NCI-H2196 (cell line): Measurements from ENCODE around the gene PWP2.
"Not testable (repeated sequence)": the region's sequence is repeated elsewhere in the genome, so short reads cannot be mapped to it uniquely, and the experiment has no call there.

ENCODE experiments used
- DNase-seq: peaks from one replicate; lab custom pipeline; 2025; ENCODE audit not compliant: unreplicated experiment; lab: John Stamatoyannopoulos, UW

The PWP2 gene

GRCh38 chr21:44127827-44128226 is 20.6 kb downstream of the PWP2 start:
- DNase-seq = not testable (repeated sequence)

- not testable (repeated sequence) for DNase-seq
Observed at GRCh38 chr21:44133715-44134057, 26.5 kb downstream of the PWP2 start.

GRCh38 chr21:44134732-44135131 is 27.5 kb downstream of the PWP2 start:
- not testable (repeated sequence) for DNase-seq

- not testable (repeated sequence) for DNase-seq
Observed at GRCh38 chr21:44138039-44138438, 30.8 kb downstream of the PWP2 start.

GRCh38 chr21:44139787-44140551 is 32.8 kb downstream of the PWP2 start:
- DNase-seq = not testable (repeated sequence)

- not testable (repeated sequence) for DNase-seq
Observed at GRCh38 chr21:44140552-44140932, 33.3 kb downstream of the PWP2 start.

- DNase-seq = not testable (repeated sequence)
Observed at GRCh38 chr21:44142470-44142869, 35.3 kb downstream of the PWP2 start.

GRCh38 chr21:44143380-44143779 is 36.2 kb downstream of the PWP2 start:
- DNase-seq = not testable (repeated sequence)

GRCh38 chr21:44143996-44144395 is 36.8 kb downstream of the PWP2 start:
- not testable (repeated sequence) for DNase-seq

- not testable (repeated sequence) for DNase-seq
Observed at GRCh38 chr21:44144784-44145602, 37.8 kb downstream of the PWP2 start.

GRCh38 chr21:44145616-44146015 is 38.4 kb downstream of the PWP2 start:
- not testable (repeated sequence) for DNase-seq

GRCh38 chr21:44147108-44147507 is 39.9 kb downstream of the PWP2 start:
- DNase-seq = not testable (repeated sequence)

GRCh38 chr21:44150255-44150654 is 43.1 kb downstream of the PWP2 start:
- DNase-seq = not testable (repeated sequence)

GRCh38 chr21:44153214-44153888 is 46.2 kb downstream of the PWP2 start:
- not testable (repeated sequence) for DNase-seq

- not testable (repeated sequence) for DNase-seq
Observed at GRCh38 chr21:44153889-44154228, 46.7 kb downstream of the PWP2 start.

GRCh38 chr21:44154816-44155230 is 47.6 kb downstream of the PWP2 start:
- not testable (repeated sequence) for DNase-seq

GRCh38 chr21:44155231-44155993 is 48.2 kb downstream of the PWP2 start:
- not testable (repeated sequence) for DNase-seq

- not testable (repeated sequence) for DNase-seq
Observed at GRCh38 chr21:44155994-44156380, 48.8 kb downstream of the PWP2 start.

GRCh38 chr21:44157439-44158081 is 50.4 kb downstream of the PWP2 start:
- DNase-seq = not testable (repeated sequence)

- DNase-seq = not testable (repeated sequence)
Observed at GRCh38 chr21:44158082-44158468, 50.9 kb downstream of the PWP2 start.
